Testis (tissue), 2 donors: ENCODE measurements around the gene ZNF154.

Source experiments
- POLR2A ChIP-seq: fragments of 450-650 bp; IDR thresholded peaks from one replicate; pipeline ENCODE4 v1.6.1; 2017; ENCODE audit warnings: antibody characterized with exemption, mild to moderate bottlenecking, moderate library complexity
- TF ChIP-seq, protein P1 (sequence below), 3 experiments: fragments of 450-650 bp in 2 of 3; fragments of 200-600 bp in 1 of 3; sonication (generic) in 1 of 3; IDR thresholded peaks; one replicate each; pipeline ENCODE4 v1.5.1; 2016 to 2019; ENCODE audit warnings: antibody characterized with exemption in 3 of 3, mild to moderate bottlenecking in 2 of 3, moderate library complexity in 1 of 3

DNA sequence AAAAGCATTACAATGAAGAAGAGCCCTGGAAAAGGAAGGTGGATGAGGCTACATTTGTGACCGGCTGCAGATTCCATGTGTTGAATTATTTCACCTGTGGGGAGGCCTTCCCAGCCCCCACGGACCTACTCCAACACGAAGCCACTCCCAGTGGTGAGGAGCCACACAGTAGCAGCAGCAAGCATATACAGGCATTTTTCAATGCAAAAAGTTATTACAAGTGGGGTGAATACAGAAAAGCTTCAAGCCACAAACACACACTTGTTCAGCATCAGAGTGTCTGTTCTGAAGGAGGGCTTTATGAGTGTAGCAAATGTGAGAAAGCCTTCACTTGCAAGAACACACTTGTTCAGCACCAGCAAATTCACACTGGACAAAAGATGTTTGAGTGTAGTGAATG, 22.3 kb downstream of the ZNF154 start:
- no peak for TF ChIP-seq POLR2A
- TF ChIP-seq, protein P1, sequence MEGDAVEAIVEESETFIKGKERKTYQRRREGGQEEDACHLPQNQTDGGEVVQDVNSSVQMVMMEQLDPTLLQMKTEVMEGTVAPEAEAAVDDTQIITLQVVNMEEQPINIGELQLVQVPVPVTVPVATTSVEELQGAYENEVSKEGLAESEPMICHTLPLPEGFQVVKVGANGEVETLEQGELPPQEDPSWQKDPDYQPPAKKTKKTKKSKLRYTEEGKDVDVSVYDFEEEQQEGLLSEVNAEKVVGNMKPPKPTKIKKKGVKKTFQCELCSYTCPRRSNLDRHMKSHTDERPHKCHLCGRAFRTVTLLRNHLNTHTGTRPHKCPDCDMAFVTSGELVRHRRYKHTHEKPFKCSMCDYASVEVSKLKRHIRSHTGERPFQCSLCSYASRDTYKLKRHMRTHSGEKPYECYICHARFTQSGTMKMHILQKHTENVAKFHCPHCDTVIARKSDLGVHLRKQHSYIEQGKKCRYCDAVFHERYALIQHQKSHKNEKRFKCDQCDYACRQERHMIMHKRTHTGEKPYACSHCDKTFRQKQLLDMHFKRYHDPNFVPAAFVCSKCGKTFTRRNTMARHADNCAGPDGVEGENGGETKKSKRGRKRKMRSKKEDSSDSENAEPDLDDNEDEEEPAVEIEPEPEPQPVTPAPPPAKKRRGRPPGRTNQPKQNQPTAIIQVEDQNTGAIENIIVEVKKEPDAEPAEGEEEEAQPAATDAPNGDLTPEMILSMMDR (IDR thresholded peaks at IDR 0.05), result no peak
